GM19395 (cell line): ENCODE results near the gene RBFOX2.
"Not testable (repeated sequence)": the region's sequence is repeated elsewhere in the genome, so short reads cannot be mapped to it uniquely, and the experiment has no call there.

ENCODE experiments used
- ATAC-seq: cut with Tn5 transposase; IDR thresholded peaks from one replicate; pipeline ENCODE4 v1.9.1; 2021; ENCODE audit warnings: mild to moderate bottlenecking, moderate library complexity; ENCODE audit not compliant: unreplicated experiment

Gene RBFOX2, protein sequence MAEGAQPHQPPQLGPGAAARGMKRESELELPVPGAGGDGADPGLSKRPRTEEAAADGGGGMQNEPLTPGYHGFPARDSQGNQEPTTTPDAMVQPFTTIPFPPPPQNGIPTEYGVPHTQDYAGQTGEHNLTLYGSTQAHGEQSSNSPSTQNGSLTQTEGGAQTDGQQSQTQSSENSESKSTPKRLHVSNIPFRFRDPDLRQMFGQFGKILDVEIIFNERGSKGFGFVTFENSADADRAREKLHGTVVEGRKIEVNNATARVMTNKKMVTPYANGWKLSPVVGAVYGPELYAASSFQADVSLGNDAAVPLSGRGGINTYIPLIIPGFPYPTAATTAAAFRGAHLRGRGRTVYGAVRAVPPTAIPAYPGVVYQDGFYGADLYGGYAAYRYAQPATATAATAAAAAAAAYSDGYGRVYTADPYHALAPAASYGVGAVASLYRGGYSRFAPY

DNA sequence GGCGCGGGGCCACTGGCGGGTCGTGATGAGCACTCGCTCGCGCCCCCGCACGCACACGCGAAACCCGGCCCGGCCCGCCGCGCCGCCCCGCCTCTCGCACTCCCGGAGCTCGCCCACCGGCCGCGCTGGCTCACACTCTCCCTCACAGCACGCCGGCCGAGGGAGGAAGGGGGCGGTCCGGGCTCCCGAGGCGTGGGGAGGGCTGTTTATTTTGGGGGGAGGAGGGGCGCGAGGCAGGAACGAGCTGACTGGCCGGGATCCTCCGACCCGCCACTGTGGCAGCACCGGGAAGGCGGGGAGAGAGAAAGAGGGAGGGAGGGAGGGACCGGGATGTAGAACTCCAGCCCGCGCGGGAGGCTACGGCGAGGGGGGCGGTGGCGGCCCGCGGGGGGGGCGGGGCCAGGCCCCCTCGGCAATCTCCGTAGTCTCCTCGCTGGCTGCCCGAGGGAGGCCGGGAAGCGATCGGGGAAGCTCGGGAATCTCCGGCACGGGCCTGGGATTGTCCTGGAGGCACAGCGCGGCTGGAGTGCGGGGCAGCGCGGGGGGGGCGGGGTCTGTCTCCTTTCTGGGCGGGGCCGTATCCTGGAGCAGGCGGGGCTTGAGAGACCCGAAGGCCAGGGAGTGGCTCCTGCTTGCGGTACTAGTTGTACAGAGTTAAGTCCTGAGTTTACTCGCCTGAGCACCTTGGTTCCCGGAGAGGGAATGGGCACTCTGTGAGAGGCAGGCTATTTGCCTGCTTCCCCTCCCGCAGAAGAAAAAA, at the start of gene RBFOX2:
Gene RBFOX2, minus strand, starts transcription at position 179 of the 760 bp plus-strand sequence. CDS start 399 bp downstream, outside the sequence.
- peak; percentile 49 for ATAC-seq

DNA sequence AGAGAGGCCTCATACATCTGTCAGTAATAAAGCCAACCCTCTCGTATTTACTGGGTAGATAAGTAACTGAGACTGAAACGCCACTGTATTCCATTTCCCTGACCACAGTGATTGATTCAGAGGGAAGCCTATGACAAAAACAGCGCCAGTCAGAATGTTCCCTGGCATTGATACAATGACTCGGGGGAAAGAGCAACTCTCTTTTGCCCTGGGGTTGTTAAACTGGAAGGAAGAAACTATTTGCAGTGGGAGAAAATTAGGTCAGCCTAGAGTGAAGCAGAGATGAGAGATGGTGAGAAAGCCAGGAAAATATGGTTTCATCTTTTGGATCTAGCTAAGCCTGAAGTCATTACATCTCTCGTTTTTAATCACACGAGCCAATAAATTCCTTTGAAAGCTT, 48.6 kb upstream of the RBFOX2 start:
- ATAC-seq, result no peak

DNA sequence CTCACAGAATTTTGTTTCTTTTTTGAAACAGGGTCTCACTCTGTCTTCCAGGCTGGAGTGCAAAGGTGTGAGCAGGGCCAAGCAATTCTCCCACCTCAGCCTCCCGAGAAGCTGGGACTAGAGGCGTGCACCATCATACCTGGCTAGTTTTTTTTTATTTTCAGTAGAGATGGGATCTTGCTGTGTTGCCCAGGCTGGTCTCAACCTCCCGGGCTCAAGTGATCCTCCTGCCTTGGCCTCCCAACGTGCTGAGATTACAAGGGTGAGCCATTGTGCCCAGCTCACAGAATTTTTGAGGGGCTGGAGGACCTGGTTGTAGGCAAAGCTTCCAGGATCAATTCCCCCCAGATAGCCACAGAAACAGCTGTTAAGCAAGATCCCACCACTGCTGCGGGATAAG, 47.1 kb upstream of the RBFOX2 start:
- no peak for ATAC-seq

DNA sequence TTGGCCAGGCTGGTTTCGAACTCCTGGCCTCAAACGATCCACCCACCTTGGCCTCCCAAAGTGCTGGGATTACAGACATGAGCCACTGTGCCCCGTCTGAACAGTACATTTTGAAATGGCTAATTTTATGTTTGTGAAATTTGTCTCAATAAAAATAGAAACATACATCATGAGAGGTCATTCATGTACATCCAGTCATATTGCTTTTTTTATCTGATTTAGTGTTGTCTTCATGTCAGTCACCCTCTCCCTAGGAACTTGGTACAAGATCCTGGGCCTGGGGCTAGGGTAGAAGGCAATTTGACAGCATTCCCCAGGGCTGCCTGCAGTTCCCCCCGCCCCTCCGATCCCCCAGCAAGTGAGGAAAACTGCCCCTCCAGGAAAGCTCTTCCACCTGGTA, 46.6 kb upstream of the RBFOX2 start:
- ATAC-seq, result no peak

DNA sequence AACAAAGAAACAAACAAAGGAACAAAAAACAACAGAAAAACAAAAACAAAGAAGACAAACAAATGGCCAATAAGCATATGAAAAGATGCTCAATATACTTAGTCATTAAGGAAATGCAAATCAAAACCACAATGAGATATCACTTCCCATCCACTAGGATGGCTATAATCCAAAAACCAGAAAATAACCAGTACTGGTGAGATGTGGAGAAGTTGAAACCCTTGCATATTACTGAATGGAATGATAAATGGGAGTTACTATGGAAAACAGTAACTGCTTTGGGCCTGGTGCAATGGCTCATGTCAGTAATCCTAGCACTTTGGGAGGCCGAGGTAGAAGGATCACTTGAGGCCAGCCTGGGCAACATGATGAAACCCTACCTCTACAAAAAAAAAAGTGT, 44.9 kb upstream of the RBFOX2 start:
- ATAC-seq, result no peak

DNA sequence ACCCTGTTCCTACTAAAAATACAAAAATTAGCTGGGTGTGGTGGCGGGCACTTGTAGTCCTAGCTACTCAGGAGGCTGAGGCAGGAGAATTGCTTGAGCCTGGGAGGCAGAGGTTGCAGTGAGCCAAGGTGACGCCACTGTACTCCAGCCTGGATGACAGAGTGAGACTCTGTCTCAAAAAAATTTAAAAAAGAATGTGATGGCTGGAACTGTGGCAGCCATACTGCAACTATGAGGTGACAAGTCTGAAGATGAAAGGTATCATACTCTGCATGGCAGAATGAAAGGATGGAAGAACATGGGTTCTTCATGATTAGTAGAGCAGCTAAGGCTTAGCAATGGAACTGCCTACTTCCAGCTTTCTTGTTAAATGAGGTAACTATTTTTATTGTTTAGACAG, 42.0 kb upstream of the RBFOX2 start:
- not testable (repeated sequence) for ATAC-seq

DNA sequence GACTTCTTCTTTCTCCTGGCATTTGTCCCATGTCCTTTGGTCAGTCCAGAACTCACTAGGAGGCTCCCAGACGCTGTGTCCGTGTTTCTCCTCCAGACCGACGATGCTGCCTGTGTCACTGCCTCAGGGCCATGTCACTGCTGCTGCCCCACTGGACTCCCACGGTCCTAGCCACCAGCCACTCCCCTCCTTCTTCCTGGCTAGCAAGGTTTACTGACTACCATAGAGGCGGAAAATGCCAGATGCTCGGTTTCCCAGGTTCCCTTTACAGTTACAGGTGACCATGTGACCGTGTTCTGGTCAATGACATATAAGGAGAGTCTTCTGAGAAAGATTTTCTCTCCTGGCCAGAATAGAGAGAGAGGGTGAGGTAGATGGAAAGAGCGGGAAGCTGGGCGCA, 40.7 kb upstream of the RBFOX2 start:
- ATAC-seq, result no peak

DNA sequence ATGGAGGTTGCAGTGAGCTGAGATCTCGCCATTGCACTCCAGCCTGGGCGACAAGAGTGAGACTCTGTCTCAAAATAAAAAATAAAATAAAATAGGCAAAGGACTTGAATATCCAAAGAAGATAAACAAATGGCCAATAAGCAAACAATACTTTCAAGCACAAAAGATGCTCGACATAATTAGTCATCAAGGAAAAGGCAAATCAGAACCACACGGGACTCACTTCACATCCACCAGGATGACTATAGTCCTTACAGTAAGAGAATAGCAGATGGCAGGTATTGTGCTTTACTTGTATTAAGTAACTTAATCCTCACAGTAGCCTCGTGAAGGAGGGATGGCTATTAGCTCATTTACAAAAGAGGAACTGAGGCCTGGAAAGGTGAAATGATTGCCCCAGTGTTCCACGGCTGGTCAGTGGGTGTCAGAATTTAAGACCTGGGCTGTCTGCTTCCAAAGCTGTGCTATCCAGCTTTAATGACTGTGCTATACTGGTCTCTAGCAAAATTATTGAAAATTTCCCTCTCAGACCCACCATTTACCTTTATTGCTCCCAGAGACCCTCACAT, 40.2 kb upstream of the RBFOX2 start:
- no peak for ATAC-seq

DNA sequence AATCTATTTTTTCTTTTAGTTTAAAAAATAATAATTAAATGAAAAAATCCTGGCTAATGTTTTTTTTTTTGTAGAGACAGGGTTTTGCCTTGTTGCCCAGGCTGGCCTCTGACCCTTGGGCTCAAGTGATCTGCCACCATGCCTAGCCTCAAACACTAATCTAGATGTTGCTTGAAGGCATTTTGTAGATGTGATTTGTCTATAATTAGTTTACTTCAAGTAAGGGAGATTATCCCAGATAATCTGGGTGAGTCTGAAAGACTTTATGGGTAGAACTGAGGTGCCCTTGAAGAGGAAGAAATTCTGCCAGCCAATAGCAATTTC, 38.6 kb upstream of the RBFOX2 start:
- no peak for ATAC-seq

DNA sequence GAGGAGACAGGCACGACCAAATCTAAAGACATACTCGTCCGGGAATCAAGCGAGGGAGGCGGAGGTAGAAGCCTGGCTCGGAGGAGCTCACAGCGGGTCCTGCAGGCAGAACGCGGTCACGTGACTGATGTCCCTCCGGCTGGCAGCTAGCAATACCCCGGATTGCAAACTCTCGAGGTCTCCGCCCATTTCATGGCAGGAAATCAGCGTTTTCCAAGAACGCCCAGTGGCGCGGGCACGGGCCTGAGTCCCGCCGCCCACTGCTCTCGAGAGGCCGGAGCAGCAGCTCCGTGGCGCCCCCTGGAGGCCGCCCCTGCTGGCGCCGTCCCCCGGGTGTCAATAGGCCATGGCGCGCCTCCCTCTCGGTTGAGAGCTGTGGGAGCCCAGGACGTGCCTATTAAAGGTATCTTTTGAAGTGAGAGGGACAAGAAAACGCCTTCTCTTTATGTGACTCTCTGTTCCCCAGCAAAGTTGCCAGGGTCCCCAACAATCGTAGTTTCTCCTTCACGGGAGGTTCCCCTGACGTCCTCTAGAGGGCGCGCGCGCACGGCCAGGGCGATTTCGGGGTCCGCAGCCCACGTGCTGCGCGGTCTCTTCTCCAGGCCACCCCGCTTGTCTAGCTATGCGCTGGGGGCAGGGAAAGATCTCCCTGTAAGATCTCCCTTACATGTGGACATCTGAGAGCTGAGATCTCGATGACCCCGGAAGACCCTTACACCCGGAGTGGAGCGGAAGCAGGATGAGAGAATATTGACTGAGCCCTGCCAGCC, 37.3 kb upstream of the RBFOX2 start:
- no peak for ATAC-seq

DNA sequence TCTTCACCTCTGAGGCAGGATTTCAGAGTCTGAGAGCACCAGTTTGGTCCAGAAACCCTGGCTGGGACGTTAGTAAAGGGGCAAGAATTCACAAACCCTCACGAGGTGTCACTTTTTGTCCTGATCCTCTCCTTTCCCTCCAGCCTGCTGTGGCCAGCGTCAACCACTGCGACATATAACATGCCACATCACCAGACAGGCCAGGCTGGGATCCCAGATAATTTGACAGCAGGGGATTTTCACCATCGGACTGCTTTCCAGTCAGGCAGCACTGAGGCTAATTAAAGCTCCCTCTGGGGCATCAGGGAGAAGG, 36.8 kb upstream of the RBFOX2 start:
- ATAC-seq, result no peak

DNA sequence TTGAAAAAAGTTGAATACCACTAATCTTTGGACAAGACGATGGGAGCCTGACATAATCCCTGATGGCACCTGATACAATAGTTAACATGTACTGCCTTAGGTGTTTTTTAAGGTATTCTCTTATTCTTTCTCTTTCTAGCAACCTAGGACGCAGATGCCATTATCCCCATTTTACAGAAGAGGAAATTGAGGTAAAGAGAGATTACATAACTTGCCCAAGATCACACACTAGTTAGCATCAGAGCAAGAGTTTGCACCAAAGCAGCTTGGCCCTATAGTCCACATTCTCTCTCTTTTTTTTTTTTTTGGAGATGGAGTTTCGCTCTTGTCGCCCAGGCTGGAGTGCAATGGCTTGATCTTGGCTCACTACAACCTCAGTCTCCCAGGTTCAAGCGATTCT, 35.7 kb upstream of the RBFOX2 start:
- ATAC-seq, result no peak

DNA sequence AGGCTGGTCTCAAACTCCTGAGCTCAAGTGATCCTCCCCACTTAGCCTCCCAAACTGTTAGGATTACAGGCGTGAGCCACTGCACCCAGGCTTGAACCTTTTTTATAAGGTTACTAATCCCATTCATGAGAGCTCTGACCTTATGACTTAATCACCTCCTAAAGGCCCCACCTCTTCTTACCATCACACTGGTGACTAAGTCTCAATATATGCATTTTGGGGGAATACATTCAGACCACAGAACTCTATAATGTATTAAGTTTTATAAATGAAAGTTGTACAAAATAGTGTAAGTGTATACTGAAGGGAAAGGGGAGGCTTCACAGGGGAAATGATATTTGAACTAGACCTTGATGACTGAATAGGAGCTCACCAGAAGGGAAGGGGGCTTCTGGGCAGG, 28.4 kb upstream of the RBFOX2 start:
- ATAC-seq, result no peak

DNA sequence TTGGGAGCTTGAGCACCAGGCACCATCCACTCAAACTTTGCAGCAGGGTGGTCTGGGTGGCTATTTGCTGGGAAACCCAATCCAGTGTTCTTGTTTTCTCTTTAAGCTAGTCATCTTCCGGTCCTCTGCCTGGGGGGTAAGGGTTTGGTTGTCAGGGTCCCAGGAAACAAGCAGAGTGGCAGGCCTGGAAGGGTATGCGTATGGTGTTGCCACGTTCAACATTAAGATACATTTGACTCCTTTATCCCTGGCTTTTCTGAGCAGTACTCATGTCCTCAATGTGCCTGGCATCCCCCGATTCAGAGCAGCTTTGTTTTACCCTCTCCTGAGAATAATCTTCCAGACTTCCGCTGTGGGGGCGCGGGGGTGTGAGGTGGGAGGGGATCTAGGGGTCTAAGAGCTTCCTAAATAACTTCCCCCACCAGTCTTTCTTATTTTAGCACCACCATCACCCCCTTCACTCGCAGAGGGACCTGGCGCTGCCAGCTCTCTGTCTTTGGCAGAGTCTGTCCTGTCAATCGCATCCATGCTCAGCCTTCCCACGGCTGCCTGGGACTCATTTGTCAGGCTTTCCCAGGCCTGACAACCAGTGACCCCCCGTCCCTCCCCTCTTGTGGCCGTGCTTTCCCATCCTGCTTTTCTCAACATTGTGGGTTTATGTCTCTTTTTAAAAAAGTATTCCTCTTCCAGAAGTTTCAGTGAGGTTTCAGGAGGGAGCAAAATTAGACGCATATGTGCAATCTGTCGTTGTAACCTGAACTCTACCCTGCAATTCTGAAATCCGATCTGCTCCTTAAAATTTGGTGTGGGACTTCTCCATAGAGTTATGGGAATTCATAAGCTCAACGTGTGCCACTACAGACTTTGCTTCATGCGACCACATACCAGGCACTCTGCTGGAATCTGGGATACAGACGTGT, 27.0 kb upstream of the RBFOX2 start:
- ATAC-seq, result no peak

DNA sequence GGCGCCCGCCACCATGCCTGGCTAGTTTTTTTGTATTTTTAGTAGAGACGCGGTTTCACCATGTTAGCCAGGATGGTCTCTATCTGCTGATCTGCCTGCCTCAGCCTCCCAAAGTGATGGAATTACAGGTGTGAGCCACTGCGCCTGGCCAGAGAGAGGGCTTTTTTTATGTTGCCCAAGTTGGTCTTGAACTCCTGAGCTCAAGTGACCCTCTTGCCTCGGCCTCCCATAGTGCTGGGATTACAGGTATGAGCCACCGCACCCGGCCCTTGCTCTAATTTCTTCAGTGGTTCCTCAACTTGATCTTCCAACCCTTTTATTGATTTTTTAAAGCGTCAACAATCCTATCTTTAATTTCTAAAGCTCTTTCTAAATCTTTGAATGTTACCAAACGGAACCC, 25.8 kb upstream of the RBFOX2 start:
- not testable (repeated sequence) for ATAC-seq

DNA sequence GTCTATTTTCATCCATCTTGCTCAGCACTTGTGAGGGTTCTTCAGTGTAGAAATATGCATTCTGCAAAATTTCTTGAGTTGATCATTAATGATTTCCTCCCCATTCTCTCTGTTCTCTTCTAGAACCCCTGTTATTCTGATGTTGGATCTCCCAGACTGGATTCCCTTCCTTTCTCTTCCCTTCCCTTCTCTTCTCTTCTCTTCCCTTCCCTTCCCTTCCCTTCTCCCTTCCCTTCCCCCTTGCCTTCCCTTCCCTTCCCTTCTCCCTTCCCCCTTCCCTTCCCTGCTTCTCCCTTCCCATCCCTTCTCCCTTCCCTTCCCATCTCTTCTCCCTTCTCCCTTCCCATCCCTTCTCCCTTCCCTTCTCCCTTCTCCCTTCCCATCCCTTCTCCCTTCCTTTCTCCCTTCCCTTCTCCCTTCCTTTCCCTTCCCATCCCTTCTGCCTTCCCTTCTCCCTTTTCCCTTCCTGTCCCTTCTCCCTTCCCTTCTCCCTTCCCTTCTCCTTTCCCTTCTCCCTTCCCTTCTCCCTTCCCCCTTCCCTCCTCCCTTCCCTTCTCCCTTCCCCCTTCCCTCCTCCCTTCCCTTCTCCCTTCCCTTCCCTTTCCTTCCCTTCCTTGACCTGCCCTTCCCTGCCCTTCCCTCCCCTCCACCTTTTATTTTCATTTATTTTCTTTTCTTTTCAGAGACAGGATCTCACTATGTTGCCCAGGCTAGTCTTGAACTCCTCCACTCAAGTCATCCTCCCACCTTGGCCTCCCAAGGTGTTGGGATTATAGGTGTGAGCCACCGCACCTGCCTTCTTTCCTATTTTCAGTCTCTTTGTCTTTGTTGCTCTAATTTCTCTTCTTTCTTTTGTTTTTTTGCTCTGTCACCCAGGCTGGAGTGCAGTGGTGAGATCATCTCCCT, 24.9 kb upstream of the RBFOX2 start:
- ATAC-seq, result no peak

DNA sequence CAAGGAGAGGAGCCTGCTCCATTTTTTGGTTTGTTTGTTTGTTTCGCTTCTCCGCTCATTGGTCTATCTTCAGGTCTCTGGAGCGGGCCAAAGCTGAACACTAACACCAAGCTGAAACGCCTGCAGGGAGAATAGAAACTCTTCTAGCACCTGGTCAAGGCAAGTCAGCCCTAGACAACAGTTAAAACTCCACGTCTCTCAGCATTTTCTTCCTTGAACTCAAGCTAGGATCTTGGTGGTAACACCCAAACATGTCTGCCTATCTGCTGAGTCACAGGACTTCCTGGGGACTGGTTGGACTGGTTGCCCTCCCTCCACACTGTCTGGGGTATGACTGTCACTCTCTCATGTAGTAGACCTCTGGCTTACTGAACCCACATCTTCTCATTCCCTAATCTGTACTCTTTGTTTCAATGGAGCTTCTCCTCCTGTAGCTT, 23.9 kb upstream of the RBFOX2 start:
- no peak for ATAC-seq

DNA sequence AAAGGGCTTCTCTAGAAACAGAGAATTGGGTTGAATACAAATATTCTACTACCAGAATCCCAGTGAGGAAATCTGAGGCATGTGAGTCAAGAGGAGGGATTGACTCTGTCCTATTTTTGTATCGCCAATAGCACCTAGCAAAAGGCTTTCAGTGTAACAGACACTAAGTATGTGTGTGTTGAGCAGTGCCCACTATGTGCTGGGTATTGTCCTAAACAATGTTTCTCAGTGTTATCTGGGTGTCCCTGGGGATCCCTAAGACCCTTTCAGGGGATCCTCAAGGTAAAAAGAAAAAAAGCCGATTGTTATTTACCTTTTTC, 21.0 kb upstream of the RBFOX2 start:
- no peak for ATAC-seq

DNA sequence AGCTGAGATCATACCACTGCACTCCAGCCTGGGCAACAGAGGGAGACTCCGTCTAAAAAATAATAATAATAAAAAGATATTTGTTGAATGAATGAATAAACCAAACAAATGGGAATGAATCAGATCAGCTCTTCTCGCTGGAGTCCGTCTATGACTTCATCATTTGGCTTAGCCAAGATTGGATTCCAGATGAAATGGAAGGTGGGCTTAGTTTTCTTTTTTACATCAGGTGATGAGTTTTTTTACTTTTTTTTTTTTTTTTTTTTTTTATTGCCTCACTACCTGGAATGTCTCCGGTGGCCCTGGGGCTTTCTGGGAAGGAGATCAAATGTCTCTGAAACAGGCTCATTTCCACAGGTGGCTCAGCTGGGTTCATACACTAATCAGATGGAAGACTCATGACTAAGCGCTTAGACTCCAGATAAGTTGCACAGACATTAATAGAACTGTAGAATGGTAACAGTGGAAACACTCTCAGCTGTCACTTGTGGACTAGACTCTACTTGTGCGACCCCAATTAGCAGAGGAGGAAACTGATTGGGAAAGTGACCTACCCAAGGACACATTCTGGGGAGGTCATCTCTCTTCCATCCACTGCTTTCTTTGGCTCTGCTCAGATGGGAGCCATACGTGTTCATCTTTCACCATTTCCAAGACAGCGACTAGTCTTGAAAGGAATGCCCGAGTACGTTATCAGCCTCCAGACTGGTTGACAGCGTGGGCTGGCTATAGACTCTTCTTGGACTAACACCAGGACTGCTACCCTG, 20.5 kb upstream of the RBFOX2 start:
- no peak for ATAC-seq
